GM23248 (cell line): ENCODE data around the gene JUP.

Source experiments
- EZH2 ChIP-seq: fragments of 200-600 bp; sonication (generic); IDR thresholded peaks from 2 replicates; pipeline ENCODE4 v1.6.1; 2018; ENCODE audit warnings: antibody characterized with exemption, mild to moderate bottlenecking; ENCODE audit not compliant: insufficient read depth, poor library complexity, severe bottlenecking
- EZH2phosphoT487 ChIP-seq: fragments of 200-600 bp; sonication (generic); IDR thresholded peaks from 2 replicates; pipeline ENCODE4 v1.6.1; 2018; ENCODE audit warnings: antibody characterized with exemption, moderate library complexity, mild to moderate bottlenecking, low read depth; ENCODE audit not compliant: insufficient read depth

DNA sequence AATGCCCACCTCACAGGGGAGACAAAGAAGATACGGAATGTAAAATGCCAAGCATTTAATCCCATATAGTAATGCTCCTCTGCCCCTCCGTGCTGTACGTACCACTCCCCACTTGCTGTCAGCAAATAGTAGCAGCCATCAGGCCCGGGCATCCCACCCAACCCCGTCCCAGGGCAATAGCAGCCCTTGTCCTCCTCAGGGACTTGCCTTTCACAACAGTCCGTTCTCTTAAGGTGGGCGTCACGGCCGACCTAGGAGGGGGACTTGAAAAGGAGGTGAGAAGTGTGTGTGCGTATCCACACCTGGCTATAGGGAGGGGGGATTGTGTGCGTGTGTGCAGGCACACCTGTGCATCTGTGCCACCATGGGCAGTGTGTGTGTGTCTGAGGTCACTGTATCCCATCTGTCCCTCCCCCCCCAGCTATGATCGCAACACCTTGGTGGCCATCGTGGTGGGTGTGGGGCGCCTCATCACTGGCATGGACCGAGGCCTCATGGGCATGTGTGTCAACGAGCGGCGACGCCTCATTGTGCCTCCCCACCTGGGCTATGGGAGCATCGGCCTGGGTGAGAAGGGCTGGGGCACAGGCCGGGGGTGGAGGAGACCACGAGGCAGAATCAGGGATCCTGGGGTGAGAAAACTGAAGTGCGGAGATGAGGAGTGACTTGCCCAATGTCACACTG lies 30.3 kb upstream of the JUP start:
- no peak for TF ChIP-seq EZH2phosphoT487
- no peak for TF ChIP-seq EZH2
